ENCODE data around the gene PRKN. TPM values are rescaled to one million over a fixed set of nuclear protein-coding genes. Genes with fewer than 3 reads are reported as not detected.

Gene PRKN
- polyA plus RNA-seq, 1 donor from 2014 or later = 1.2 TPM

GRCh38 chr6:161363286-161363685 lies 1364.3 kb downstream of the PRKN start:
- no peak overlapping the region for H3K27ac ChIP-seq (ENCODE audit: low read length)
- no peak overlapping the region for H3K9ac ChIP-seq (ENCODE audit: low read length)
- H3K79me2 ChIP-seq (replicated peaks; ENCODE audit: insufficient read depth, low read length) = no peaks in the 10 kb centered on the region
- H3K36me3 ChIP-seq (ENCODE audit: insufficient read depth, low read length) = no peaks in the 10 kb centered on the region
- H3K9me2 ChIP-seq (ENCODE audit: insufficient read depth, low read length) = no peaks in the 10 kb centered on the region
- no peaks in the 10 kb centered on the region for H3K27me3 ChIP-seq (ENCODE audit: insufficient read depth, low read depth, low read length)
- no peak overlapping the region for H2AFZ ChIP-seq (ENCODE audit: low read depth, low read length)
- TF ChIP-seq SMC3 (conservative IDR thresholded peaks at IDR 0.05; ENCODE audit: poor library complexity) = no peak
- TF ChIP-seq MXI1 (conservative IDR thresholded peaks at IDR 0.05; ENCODE audit: poor library complexity, severe bottlenecking) = no peak
- TF ChIP-seq TAF1 (IDR thresholded peaks at IDR 0.05; ENCODE audit: low read depth) = no peak
- no peak for TF ChIP-seq RAD21 (conservative IDR thresholded peaks at IDR 0.05)
- no peaks in the 10 kb centered on the region for H3F3A ChIP-seq (ENCODE audit: insufficient read depth, low read length, poor library complexity, severe bottlenecking)
- H3K9me3 ChIP-seq (ENCODE audit: low read length) = no peaks in the 10 kb centered on the region
- H3K4me3 ChIP-seq (ENCODE audit: low read length) = no peak overlapping the region
- H3K4me2 ChIP-seq (ENCODE audit: low read length) = no peak overlapping the region
- H4K20me1 ChIP-seq (ENCODE audit: insufficient read depth) = no peaks in the 10 kb centered on the region

GRCh38 chr6:161362266-161362665 lies 1365.3 kb downstream of the PRKN start:
- Histone ChIP-seq H3K4me2 (ENCODE audit: low read length) (no peak overlapping the region), H3K27me3 (ENCODE audit: insufficient read depth, low read depth, low read length) (no peaks in the 10 kb centered on the region), H4K20me1 (ENCODE audit: insufficient read depth) (no peaks in the 10 kb centered on the region), H3K9me2 (ENCODE audit: insufficient read depth, low read length) (no peaks in the 10 kb centered on the region), H3K79me2 (replicated peaks; ENCODE audit: insufficient read depth, low read length) (no peaks in the 10 kb centered on the region), H3F3A (ENCODE audit: insufficient read depth, low read length, poor library complexity, severe bottlenecking) (no peaks in the 10 kb centered on the region), H3K9me3 (ENCODE audit: low read length) (no peaks in the 10 kb centered on the region), H3K9ac (ENCODE audit: low read length) (no peak overlapping the region), H3K4me3 (ENCODE audit: low read length) (no peak overlapping the region), H2AFZ (ENCODE audit: low read depth, low read length) (no peak overlapping the region), H3K36me3 (ENCODE audit: insufficient read depth, low read length) (no peaks in the 10 kb centered on the region), H3K27ac (ENCODE audit: low read length) (no peak overlapping the region)
- no peak for TF ChIP-seq REST (IDR thresholded peaks at IDR 0.05; ENCODE audit: borderline replicate concordance)
- TF ChIP-seq TAF1 (IDR thresholded peaks at IDR 0.05; ENCODE audit: low read depth) = no peak
- TF ChIP-seq RAD21 (conservative IDR thresholded peaks at IDR 0.05) = no peak
- no peak for TF ChIP-seq CTCF (IDR thresholded peaks at IDR 0.05; ENCODE audit: poor library complexity, severe bottlenecking)
- no peak for TF ChIP-seq MXI1 (conservative IDR thresholded peaks at IDR 0.05; ENCODE audit: poor library complexity, severe bottlenecking)
- TF ChIP-seq EZH2 (IDR thresholded peaks at IDR 0.05; ENCODE audit: borderline replicate concordance, insufficient read depth, low read length, poor library complexity, severe bottlenecking) = no peak
- TF ChIP-seq SMC3 (conservative IDR thresholded peaks at IDR 0.05; ENCODE audit: poor library complexity) = no peak
- no peak for TF ChIP-seq POLR2AphosphoS5 (IDR thresholded peaks at IDR 0.05)
- no peak for TF ChIP-seq EP300 (conservative IDR thresholded peaks at IDR 0.05; ENCODE audit: poor library complexity, severe bottlenecking)

- Histone ChIP-seq H3K4me2 (ENCODE audit: low read length) (no peak overlapping the region), H3K36me3 (ENCODE audit: insufficient read depth, low read length) (no peaks in the 10 kb centered on the region), H3K27me3 (ENCODE audit: insufficient read depth, low read depth, low read length) (no peaks in the 10 kb centered on the region), H3K9ac (ENCODE audit: low read length) (no peak overlapping the region), H4K20me1 (ENCODE audit: insufficient read depth) (no peaks in the 10 kb centered on the region), H3K27ac (ENCODE audit: low read length) (no peak overlapping the region), H3K9me3 (ENCODE audit: low read length) (no peaks in the 10 kb centered on the region), H2AFZ (ENCODE audit: low read depth, low read length) (no peak overlapping the region), H3K9me2 (ENCODE audit: insufficient read depth, low read length) (no peaks in the 10 kb centered on the region), H3K79me2 (replicated peaks; ENCODE audit: insufficient read depth, low read length) (no peaks in the 10 kb centered on the region), H3F3A (ENCODE audit: insufficient read depth, low read length, poor library complexity, severe bottlenecking) (no peaks in the 10 kb centered on the region), H3K4me3 (ENCODE audit: low read length) (no peak overlapping the region)
- TF ChIP-seq EP300 (conservative IDR thresholded peaks at IDR 0.05; ENCODE audit: poor library complexity, severe bottlenecking) (no peak), POLR2AphosphoS5 (IDR thresholded peaks at IDR 0.05) (no peak), SMC3 (conservative IDR thresholded peaks at IDR 0.05; ENCODE audit: poor library complexity) (no peak), REST (IDR thresholded peaks at IDR 0.05; ENCODE audit: borderline replicate concordance) (no peak), RAD21 (conservative IDR thresholded peaks at IDR 0.05) (no peak), MXI1 (conservative IDR thresholded peaks at IDR 0.05; ENCODE audit: poor library complexity, severe bottlenecking) (no peak), CTCF (IDR thresholded peaks at IDR 0.05; ENCODE audit: poor library complexity, severe bottlenecking) (no peak), TAF1 (IDR thresholded peaks at IDR 0.05; ENCODE audit: low read depth) (no peak), EZH2 (IDR thresholded peaks at IDR 0.05; ENCODE audit: borderline replicate concordance, insufficient read depth, low read length, poor library complexity, severe bottlenecking) (no peak)
These were observed 1366.0 kb downstream of the PRKN start for GRCh38 chr6:161361529-161361928.

Measured in neural cell (in vitro differentiated cells).